ENCODE data around the gene KBTBD7.

DNA sequence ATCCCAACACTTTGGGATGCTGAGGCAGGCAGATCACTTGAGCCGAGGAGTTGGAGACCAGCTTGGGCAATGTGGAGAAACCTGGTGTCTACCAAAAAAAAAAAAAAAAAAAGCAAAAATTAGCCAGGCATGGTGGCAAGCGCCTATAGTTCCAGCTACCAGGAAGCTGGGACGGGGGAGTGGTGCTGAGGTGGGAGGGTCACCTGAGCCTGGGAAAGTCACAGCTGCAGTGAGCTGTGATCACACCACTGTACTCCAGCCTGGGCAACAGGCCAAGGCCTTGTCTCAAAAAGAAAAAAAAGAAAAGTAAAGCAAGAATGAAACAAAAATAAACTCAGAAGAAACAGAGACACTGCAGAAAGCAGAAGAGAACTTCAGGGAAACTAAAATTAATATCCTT is 37.4 kb upstream of the KBTBD7 start:
- TF ChIP-seq TAF1 (CRISPR knock-in tag; IDR thresholded peaks at IDR 0.05) (no peak), MTA3 (CRISPR knock-in tag; IDR thresholded peaks at IDR 0.05) (no peak), ZNF121 (CRISPR knock-in tag; IDR thresholded peaks at IDR 0.05) (no peak), AKAP8 (CRISPR knock-in tag; IDR thresholded peaks at IDR 0.05) (no peak)
- TF ChIP-seq, protein P1, sequence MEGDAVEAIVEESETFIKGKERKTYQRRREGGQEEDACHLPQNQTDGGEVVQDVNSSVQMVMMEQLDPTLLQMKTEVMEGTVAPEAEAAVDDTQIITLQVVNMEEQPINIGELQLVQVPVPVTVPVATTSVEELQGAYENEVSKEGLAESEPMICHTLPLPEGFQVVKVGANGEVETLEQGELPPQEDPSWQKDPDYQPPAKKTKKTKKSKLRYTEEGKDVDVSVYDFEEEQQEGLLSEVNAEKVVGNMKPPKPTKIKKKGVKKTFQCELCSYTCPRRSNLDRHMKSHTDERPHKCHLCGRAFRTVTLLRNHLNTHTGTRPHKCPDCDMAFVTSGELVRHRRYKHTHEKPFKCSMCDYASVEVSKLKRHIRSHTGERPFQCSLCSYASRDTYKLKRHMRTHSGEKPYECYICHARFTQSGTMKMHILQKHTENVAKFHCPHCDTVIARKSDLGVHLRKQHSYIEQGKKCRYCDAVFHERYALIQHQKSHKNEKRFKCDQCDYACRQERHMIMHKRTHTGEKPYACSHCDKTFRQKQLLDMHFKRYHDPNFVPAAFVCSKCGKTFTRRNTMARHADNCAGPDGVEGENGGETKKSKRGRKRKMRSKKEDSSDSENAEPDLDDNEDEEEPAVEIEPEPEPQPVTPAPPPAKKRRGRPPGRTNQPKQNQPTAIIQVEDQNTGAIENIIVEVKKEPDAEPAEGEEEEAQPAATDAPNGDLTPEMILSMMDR (CRISPR knock-in tag; IDR thresholded peaks at IDR 0.05) = no peak
- TF ChIP-seq, protein P2, sequence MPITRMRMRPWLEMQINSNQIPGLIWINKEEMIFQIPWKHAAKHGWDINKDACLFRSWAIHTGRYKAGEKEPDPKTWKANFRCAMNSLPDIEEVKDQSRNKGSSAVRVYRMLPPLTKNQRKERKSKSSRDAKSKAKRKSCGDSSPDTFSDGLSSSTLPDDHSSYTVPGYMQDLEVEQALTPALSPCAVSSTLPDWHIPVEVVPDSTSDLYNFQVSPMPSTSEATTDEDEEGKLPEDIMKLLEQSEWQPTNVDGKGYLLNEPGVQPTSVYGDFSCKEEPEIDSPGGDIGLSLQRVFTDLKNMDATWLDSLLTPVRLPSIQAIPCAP (CRISPR knock-in tag; IDR thresholded peaks at IDR 0.05; ENCODE audit: low read depth) = no peak
- TF ChIP-seq, protein P3, sequence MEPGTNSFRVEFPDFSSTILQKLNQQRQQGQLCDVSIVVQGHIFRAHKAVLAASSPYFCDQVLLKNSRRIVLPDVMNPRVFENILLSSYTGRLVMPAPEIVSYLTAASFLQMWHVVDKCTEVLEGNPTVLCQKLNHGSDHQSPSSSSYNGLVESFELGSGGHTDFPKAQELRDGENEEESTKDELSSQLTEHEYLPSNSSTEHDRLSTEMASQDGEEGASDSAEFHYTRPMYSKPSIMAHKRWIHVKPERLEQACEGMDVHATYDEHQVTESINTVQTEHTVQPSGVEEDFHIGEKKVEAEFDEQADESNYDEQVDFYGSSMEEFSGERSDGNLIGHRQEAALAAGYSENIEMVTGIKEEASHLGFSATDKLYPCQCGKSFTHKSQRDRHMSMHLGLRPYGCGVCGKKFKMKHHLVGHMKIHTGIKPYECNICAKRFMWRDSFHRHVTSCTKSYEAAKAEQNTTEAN (CRISPR knock-in tag; conservative IDR thresholded peaks at IDR 0.05) = no peak
- TF ChIP-seq, protein P4, sequence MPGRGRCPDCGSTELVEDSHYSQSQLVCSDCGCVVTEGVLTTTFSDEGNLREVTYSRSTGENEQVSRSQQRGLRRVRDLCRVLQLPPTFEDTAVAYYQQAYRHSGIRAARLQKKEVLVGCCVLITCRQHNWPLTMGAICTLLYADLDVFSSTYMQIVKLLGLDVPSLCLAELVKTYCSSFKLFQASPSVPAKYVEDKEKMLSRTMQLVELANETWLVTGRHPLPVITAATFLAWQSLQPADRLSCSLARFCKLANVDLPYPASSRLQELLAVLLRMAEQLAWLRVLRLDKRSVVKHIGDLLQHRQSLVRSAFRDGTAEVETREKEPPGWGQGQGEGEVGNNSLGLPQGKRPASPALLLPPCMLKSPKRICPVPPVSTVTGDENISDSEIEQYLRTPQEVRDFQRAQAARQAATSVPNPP (CRISPR knock-in tag; IDR thresholded peaks at IDR 0.05) = no peak
